Anterior cingulate cortex (tissue), 58 donors: ENCODE results near the gene AIF1.
A peak's percentile ranks its signal among the peaks of the same experiment; 100 is the strongest.

Experiments used
- DNase-seq, 58 donors: peaks; one replicate each; lab custom pipeline; 2025; lab: John Stamatoyannopoulos, UW

AIF1 gene

DNA sequence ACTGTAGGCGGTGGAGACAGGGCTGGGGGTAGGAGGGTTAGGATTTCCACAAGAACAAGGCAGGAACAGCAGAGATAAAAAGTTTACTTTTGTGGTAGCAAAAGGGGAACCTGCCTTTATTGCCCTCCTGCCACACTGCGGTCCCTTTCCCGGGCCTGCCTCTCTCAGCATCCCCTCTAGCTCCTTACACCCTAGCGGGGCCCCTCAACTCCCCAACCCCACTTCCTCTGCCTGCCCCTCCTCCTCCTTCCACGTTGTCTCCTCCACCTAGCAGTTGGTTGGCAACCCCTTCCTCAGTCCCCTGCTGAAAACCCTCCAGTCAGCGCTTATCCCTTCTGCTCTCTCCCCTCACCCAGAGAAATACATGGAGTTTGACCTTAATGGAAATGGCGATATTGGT, 714 bp downstream of the AIF1 start:
- peak in 1 of 58 donors; percentile 17 for DNase-seq

DNA sequence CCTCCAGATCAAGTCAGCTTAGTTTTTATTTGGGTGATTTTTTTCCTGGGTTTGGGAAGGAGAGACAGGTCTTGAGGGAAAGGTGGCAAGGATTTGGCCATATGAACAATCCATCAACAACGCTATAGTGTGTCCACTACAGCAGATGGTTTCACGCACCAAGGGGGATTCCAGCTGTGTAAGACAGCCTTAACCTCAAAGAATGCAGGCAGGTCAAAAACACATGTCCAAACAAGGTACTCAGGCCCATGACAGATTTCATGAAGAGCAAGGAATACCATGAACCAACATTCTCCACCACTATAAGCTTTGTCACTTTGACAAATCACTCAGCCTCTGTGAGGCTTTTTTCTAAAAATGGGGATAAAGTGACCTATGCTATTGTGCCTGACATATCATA, 2.0 kb downstream of the AIF1 start:
- no peak for DNase-seq

DNA sequence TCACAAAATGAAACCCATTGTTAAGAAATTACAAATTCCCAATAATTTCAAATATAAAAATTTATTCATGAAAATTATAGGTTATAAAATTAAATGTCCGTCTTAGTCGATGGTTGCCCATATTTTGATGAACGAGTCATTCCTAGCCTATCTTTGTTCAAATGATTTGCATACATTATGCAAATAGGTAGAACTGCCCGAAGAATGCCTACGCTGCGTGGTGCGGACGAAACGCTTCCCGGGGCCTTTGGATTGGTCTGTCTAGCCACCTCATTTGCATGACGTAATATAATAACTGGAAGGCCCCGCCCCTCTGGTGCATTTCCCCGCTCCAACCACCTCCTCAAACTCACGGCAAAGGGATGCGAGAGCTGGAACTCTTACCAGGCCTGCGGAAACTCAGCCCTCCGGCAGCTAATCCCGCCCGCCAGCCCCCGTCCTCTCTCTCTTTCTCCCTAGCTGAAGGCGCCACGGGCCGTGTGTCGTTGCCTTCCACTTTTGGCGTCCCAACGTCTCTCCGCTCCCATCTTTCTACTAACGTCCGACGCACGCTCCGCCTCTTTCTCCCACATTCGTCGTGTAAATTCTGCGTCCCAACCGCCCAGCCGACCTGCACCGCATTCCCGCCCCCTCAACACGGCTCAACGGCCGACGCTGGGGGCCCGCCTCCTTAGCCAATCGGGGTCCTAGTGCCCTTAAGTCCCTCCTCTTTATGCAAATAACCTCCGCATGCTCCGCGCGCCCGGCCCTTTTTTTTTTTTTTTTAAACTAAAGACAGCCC, 5.0 kb downstream of the AIF1 start:
- DNase-seq, result peak; percentile 93 to 100 (median 98)

DNA sequence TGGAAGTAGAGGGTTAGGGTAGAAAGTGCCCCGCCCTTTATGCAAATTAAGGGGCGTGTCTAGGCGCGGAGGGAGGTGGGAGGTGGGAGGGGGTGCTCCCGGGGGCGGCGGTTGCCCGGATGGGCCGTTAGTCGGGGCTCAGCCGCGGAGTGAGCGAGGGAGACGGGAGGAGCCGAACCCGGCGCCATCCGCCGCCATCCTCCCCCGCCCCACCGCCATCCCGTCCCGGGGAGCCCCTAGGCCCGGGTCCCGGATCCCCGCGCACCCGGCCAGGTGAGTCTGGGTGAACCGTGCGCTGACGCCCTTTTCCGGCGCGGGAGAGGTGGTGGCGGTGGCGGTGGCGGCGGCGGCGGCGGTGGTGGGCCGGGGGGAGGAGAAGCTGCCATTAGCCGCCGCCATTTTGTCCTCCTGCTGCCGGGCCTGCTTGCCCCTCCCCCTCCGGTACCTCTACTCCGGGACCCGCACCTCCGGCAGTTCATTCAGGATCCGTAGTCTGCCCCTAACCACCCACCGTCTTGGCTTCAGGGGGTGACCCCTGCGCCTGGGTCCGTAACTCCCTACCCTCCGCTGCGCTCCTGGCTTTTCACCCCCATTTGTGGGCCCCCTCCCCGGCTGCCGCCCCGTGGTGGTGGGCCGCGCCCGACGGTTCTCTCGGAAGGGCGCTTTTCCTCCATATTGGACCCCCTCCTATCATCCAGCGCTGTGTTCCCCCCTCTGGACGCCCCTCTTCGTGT, 5.7 kb downstream of the AIF1 start, which contains the start of gene PRRC2A:
Gene PRRC2A (plus strand): TSS at position 130 of the 734 bp plus-strand sequence. CDS start 2,075 bp downstream, outside the sequence.
- peak in 42 of 58 donors; percentile 46 to 100 (median 78) for DNase-seq

GRCh38 chr6:31621320-31621939, 6.4 kb downstream of the AIF1 start:
- no peak for DNase-seq

DNA sequence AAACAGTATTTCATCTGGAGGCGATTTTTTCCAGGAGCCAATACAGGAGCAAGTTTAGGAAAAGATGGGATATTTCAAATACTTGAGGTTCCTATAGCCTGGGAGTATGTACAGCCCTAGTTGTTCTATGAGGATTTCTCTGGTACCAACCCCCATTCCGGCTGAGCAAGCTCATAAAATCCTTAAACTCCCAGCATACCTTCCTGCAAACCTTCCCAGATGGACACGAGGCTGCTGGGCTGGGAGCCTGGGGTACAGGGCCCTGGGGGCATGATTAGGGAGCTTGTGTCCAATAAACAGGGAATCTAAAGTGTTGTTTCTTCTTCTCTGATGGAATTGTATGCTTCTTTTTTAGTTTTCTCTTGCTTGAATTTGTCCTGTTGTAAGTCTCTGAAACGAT, 7.0 kb downstream of the AIF1 start:
- DNase-seq, result peak in 1 of 58 donors; percentile 6

DNA sequence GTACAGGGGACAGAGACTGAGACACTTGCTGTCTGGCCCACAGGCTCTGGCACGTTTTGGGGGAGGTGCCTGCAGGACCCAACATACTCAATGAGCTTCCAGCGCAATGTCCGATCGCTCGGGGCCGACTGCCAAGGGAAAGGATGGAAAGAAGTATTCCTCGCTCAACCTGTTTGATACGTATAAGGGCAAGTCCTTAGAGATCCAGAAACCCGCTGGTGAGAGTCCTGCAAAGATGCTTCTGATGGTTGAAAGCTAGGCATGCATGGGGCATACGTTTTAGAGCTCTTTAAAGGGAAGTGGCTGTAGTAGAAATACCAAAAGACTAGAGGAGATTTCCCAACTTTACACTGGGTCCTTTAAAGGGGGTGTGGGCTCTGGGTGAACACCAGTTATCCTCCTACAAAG, 7.7 kb downstream of the AIF1 start:
- DNase-seq, result no peak

DNA sequence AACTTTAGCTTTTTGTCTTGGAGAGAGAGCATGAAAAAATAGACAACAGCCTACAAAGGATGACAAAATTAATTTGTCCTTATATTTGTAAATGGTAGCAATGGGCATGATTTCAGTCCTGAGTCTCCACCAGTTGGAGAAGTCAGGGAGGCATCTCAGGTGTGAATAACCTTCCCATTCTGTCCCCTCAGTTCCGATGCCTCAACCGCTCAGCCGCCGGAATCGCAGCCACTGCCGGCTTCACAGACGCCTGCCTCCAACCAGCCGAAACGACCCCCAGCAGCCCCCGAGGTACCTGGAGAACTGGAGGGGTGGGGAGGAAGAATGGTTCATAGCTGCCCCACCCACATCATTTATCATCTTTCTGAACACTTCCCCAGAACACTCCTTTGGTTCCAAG, 9.0 kb downstream of the AIF1 start:
- no peak for DNase-seq

GRCh38 chr6:31626952-31627351, 11.9 kb downstream of the AIF1 start:
- no peak for DNase-seq

DNA sequence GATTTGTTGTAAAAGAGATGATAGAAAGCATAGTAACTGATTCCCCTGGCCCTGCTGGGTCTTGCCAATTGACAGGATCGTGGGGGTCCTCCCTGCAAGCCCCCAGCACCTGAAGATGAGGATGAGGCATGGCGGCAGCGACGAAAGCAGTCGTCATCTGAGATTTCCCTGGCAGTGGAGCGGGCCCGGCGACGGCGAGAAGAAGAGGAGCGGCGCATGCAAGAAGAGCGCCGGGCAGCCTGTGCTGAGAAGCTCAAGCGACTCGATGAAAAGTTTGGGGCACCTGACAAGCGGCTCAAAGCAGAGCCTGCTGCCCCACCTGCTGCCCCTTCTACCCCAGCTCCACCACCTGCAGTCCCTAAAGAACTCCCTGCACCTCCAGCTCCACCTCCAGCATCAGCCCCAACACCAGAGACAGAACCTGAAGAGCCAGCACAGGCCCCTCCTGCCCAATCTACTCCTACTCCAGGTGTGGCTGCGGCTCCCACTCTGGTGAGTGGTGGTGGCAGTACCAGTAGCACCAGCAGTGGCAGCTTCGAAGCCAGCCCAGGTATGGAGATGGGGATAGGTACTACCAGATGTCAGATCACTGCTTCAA, 12.8 kb downstream of the AIF1 start:
- no peak for DNase-seq

DNA sequence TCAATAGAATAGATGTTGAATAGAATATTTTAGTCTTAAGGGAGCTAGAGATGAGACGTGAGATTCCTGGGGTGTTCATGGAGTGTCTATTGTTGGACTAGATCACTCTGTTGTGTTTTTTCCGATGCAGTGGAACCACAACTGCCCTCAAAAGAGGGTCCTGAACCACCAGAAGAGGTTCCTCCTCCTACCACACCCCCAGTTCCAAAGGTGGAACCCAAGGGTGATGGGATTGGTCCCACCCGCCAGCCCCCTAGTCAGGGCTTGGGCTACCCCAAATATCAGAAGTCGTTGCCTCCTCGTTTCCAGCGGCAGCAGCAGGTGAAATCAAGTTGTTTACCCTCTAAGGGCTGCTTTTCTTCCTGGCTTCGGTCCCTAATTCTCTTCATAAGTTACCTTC, 14.0 kb downstream of the AIF1 start:
- no peak for DNase-seq

DNA sequence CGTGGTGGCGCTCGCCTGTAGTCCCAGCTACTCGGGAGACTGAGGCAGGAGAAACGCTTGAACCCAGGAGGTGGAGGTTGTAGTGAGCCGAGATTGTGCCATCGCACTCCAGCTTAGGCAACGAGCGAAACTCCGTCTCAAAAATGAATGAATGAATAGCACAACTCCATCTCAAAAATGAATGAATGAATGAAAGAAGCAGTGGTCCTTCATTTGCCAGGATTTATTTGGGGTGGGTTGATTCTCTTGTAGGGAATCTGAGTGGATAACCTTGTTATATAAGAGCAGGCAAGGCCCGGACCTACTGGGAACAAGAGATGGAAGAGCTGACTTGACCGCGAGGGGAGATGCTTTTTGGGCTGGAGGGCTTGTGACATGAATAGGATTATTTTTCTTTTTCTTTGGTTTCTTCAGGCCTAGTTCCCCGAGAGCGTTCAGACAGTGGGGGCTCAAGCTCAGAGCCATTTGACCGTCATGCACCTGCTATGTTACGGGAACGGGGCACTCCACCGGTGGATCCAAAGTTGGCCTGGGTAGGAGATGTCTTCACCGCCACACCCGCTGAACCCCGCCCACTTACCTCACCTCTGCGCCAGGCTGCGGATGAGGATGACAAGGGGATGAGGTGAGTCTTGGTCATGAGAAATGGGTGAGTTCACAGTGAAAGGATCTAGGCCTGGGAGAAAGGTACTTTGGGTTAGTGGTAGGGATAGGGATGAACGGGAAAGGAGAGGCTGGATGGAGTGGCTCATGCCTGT, 15.3 kb downstream of the AIF1 start:
- no peak for DNase-seq

- no peak for DNase-seq
Measured at GRCh38 chr6:31631209-31631608, 16.2 kb downstream of the AIF1 start.

DNA sequence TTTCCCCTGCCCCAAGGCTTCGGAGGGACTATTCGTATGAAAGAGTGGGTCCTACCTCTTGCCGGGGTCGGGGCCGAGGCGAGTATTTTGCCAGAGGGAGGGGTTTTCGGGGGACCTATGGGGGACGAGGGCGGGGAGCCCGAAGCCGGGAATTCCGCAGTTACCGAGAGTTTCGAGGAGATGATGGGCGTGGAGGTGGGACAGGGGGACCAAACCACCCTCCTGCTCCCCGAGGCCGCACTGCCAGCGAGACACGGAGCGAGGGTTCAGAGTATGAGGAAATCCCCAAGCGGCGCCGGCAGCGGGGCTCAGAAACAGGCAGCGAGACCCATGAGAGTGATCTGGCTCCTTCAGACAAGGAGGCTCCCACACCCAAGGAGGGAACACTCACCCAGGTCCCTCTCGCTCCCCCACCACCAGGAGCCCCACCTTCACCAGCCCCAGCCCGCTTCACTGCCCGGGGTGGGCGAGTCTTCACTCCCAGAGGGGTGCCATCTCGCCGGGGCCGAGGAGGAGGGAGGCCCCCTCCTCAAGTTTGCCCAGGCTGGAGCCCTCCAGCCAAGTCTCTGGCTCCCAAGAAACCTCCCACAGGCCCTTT, 16.7 kb downstream of the AIF1 start:
- no peak for DNase-seq

DNA sequence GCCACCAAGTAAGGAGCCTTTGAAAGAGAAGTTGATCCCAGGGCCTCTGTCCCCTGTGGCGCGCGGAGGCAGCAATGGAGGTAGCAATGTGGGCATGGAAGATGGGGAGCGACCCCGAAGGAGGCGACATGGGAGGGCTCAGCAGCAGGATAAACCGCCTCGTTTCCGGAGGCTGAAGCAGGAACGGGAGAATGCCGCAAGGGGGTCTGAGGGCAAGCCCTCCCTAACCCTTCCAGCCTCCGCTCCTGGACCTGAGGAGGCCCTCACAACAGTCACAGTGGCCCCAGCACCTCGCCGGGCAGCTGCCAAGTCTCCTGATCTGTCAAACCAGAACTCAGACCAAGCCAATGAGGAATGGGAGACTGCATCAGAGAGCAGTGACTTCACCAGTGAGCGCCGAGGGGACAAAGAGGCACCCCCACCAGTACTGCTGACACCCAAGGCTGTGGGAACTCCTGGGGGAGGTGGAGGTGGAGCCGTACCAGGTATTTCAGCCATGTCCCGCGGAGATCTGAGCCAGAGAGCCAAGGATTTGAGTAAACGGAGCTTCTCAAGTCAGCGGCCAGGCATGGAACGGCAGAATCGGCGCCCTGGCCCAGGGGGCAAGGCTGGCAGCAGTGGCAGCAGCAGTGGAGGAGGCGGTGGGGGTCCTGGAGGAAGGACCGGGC, 17.4 kb downstream of the AIF1 start:
- no peak for DNase-seq

DNA sequence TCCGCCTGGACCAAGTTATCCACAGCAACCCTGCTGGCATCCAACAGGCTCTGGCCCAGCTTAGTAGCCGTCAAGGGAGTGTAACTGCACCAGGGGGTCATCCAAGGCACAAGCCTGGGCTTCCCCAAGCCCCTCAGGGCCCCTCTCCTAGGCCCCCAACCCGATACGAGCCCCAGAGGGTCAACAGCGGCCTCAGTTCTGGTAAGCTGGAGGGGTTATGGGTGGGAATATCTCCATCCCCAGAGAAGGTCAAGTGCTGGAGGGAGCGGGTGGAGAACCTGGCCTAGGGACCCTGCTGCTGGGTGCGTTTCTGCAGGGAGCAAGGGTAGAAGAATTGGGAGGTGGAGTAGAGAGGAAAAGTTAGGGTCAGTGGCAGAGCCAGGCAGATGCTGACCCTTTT, 18.4 kb downstream of the AIF1 start:
- DNase-seq, result no peak

GRCh38 chr6:31634131-31634530, 19.1 kb downstream of the AIF1 start:
- DNase-seq, result no peak

DNA sequence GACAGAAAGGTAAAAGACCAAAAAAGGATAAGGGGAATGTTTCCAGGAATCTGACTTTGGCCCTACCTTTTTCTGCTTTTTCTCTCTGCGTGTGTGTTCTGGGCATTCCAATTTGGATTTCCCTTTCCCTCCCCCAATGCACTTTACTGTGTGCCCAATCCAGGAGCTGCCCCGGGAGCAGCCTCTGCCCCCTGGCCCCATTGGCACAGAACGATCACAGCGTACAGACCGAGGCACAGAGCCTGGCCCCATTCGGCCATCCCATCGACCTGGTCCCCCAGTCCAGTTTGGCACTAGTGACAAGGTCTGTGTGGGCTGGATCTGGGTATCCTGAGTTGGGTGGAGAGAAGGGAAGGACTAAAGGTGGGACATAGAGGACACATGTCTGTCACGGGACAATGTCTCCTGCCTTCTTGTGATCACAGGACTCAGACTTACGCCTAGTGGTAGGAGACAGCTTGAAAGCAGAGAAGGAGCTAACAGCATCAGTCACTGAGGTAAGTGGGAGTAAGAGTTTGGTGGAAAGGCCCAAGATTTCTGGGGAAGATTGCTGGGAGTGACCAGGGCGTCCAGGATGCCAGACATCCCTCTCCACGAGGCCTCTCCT, 20.0 kb downstream of the AIF1 start:
- DNase-seq, result no peak
